ENCODE results near the gene BCAM.

DNA sequence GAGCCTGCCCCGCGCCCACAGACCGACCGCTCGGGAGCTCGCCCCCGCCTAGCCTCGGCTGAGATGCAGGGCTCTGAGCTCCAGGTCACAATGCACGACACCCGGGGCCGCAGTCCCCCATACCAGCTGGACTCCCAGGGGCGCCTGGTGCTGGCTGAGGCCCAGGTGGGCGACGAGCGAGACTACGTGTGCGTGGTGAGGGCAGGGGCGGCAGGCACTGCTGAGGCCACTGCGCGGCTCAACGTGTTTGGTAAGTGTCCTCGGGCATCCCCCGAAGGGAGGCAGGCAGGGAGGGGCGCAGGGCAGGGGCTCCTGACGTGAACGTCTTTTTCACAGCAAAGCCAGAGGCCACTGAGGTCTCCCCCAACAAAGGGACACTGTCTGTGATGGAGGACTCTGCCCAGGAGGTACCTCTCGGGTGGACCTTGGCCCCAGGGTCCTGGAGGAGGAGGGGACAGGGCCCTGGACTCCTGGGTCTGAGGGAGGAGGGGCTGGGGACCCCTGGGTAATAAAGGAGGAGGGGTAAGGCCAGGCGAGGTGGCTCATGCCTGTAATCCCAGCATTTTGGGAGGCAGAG lies 3.3 kb downstream of the BCAM start:
- no peak for TF ChIP-seq HOXA7 (CRISPR knock-in tag; IDR thresholded peaks at IDR 0.05)
- no peak for TF ChIP-seq CTCF (IDR thresholded peaks at IDR 0.05)
- no peak for TF ChIP-seq MAZ (IDR thresholded peaks at IDR 0.05; ENCODE audit: borderline replicate concordance, low read depth, low read length)
- no peak for TF ChIP-seq POLR2AphosphoS2 (conservative IDR thresholded peaks at IDR 0.05; ENCODE audit: low read length)
- TF ChIP-seq RCOR1 (IDR thresholded peaks at IDR 0.05; ENCODE audit: low read depth, low read length): no peak
- TF ChIP-seq EP300 (IDR thresholded peaks at IDR 0.05): no peak
- no peak for TF ChIP-seq ZFP36 (IDR thresholded peaks at IDR 0.05; ENCODE audit: borderline replicate concordance, partially characterized antibody)
